GM10248 (cell line): ENCODE data around the gene KRT35.

Source experiments
- CTCF ChIA-PET: fragments of 300-600 bp; sonication (Branson Sonifier 250); formaldehyde crosslinking; extraction: SDS; loops from one replicate; lab custom pipeline; 2021; ENCODE audit warnings: antibody characterized with exemption; lab: Yijun Ruan, JAX
- POLR2A ChIA-PET: fragments of 350-650 bp; sonication (Branson Sonifier 250); formaldehyde crosslinking; extraction: SDS; loops from one replicate; lab custom pipeline; 2020; ENCODE audit warnings: antibody characterized with exemption; lab: Yijun Ruan, JAX
- DNase-seq: peaks from one replicate; pipeline ENCODE4 v3.0.0; 2012; ENCODE audit errors: extremely low spot score
- TF ChIP-seq, protein P1 (sequence below): IDR thresholded peaks from 2 replicates; pipeline ENCODE4 v1.5.1; 2012; ENCODE audit warnings: mild to moderate bottlenecking, low read depth; ENCODE audit errors: extremely low read depth, missing control alignments, control extremely low read depth

KRT35 gene

GRCh38 chr17:41446806-41447205 lies 34.1 kb downstream of the KRT35 start:
- POLR2A ChIA-PET, result no interaction called here
- TF ChIP-seq, protein P1, sequence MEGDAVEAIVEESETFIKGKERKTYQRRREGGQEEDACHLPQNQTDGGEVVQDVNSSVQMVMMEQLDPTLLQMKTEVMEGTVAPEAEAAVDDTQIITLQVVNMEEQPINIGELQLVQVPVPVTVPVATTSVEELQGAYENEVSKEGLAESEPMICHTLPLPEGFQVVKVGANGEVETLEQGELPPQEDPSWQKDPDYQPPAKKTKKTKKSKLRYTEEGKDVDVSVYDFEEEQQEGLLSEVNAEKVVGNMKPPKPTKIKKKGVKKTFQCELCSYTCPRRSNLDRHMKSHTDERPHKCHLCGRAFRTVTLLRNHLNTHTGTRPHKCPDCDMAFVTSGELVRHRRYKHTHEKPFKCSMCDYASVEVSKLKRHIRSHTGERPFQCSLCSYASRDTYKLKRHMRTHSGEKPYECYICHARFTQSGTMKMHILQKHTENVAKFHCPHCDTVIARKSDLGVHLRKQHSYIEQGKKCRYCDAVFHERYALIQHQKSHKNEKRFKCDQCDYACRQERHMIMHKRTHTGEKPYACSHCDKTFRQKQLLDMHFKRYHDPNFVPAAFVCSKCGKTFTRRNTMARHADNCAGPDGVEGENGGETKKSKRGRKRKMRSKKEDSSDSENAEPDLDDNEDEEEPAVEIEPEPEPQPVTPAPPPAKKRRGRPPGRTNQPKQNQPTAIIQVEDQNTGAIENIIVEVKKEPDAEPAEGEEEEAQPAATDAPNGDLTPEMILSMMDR, result no peak
- CTCF ChIA-PET, result no interaction called here
- no peak for DNase-seq

DNA sequence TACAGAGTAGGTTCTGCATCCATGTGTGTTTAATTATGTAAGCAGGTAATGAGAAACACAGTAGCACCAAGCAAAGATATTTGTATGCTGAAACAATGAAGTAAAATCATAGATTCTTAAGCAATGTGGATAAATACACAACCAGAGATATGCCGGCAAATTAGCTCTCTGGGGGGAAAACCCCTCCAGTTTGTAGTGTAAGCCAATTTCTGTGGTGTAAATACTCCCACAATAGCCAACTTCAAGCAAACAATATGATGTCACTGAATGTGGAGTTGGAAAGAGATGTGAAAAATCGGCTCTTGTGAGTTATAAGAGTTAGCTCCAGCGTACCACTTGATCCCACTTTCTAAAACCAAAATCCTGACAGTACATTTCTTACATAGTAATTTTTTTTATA lies 36.3 kb downstream of the KRT35 start:
- TF ChIP-seq, protein P1, result no peak
- no peak for DNase-seq
- ChIA-PET CTCF (interaction anchor here (1.3 to 1.4 kb wide), 2 partner anchors 8 to 21 kb away, joined by 3 to 5 read pairs; no protein-coding TSS in a partner anchor), POLR2A (no interaction called here)

- POLR2A ChIA-PET, result no interaction called here
- no peak for DNase-seq
- CTCF ChIA-PET, result interaction anchor here (1.3 to 1.4 kb wide), 2 partner anchors 8 to 21 kb away, joined by 3 to 5 read pairs; no protein-coding TSS in a partner anchor
- TF ChIP-seq, protein P1, result no peak
Observed at GRCh38 chr17:41444186-41444585, 36.8 kb downstream of the KRT35 start.

GRCh38 chr17:41442739-41443138 lies 38.2 kb downstream of the KRT35 start:
- TF ChIP-seq, protein P1, result no peak
- CTCF ChIA-PET, result no interaction called here
- POLR2A ChIA-PET, result no interaction called here
- no peak for DNase-seq

GRCh38 chr17:41440531-41441033 lies 40.4 kb downstream of the KRT35 start, which contains the start of gene KRT38:
Gene KRT38 (minus strand): TSS chr17:41440983. CDS start chr17:41440921, 62 bp downstream.
- POLR2A ChIA-PET, result no interaction called here
- no peak for DNase-seq
- TF ChIP-seq, protein P1, result no peak
- CTCF ChIA-PET, result no interaction called here

GRCh38 chr17:41439375-41439774 lies 41.6 kb downstream of the KRT35 start:
- POLR2A ChIA-PET, result no interaction called here
- CTCF ChIA-PET, result no interaction called here
- TF ChIP-seq, protein P1, result no peak
- no peak for DNase-seq
